ENCODE measurements around the gene KIF26A. TPM values are rescaled to one million over a fixed set of nuclear protein-coding genes. Genes with fewer than 3 reads are reported as not detected.

Gene KIF26A
- polyA plus RNA-seq, 1 donor from 2014 or later: 11.2 TPM

DNA sequence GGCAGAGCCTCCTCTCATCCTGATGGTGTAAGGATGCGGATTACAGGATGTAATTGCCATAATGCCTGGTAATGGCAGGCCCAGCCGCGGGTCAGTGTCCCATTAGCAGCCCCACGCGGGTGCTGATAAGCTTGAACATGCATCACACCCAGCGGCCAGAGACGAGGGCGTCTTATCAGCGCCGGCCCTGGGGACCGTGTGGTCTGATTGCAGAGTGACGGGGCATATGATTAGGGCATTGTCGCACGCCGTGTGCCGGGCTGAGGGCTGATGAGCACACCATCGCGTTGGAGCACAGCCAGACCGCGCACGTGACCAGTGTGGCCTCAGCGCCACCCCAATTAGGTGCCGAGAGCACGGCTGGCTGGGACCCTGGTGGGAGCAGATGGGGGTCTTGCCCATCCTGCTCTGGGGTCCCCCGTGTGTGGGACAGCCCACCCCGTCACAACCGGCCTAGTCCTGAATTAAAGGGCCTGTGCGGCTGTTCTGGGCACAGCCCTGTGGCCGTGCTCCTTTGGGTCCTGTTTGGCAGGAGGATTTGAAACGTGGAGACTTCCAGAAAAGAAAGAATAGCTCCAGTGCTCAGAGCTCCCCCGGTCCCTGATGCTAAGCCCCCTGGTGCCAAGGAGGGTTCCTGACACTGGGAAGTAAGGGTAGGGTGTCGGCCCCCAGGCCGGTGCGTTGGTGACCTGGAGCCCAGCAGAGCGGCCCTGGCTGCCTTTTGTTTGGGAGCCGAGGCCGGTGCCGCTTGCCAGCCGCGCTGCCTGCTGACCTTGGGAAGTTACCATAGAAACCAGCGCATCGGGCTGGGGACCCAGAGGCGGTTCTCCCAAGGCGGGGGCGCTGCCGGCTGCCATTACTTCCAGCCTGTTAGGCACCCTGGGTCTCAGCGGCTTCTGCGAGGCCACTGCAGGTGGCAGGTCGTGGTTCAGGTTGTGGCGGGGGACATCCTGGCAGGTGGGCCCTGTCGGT is 20.7 kb downstream of the KIF26A start:
- Histone ChIP-seq H3K27me3 (ENCODE audit: insufficient read depth, low read depth, low read length) (no peaks in the 10 kb centered on the region), H3K79me2 (replicated peaks; ENCODE audit: insufficient read depth, low read length) (no peaks in the 10 kb centered on the region), H3K27ac (ENCODE audit: low read length) (no peak overlapping the region), H3K4me2 (ENCODE audit: low read length) (no peak overlapping the region), H2AFZ (ENCODE audit: low read depth, low read length) (no peak overlapping the region), H3K4me3 (ENCODE audit: low read length) (no peak overlapping the region), H4K20me1 (ENCODE audit: insufficient read depth) (no peaks in the 10 kb centered on the region), H3F3A (ENCODE audit: insufficient read depth, low read length, poor library complexity, severe bottlenecking) (no peaks in the 10 kb centered on the region), H3K9ac (ENCODE audit: low read length) (no peak overlapping the region), H3K9me3 (ENCODE audit: low read length) (no peaks in the 10 kb centered on the region), H3K9me2 (ENCODE audit: insufficient read depth, low read length) (no peaks in the 10 kb centered on the region), H3K36me3 (ENCODE audit: insufficient read depth, low read length) (no peaks in the 10 kb centered on the region)
- TF ChIP-seq EP300 (conservative IDR thresholded peaks at IDR 0.05; ENCODE audit: poor library complexity, severe bottlenecking) (no peak), EZH2 (IDR thresholded peaks at IDR 0.05; ENCODE audit: borderline replicate concordance, insufficient read depth, low read length, poor library complexity, severe bottlenecking) (no peak), SMC3 (conservative IDR thresholded peaks at IDR 0.05; ENCODE audit: poor library complexity) (no peak), RAD21 (conservative IDR thresholded peaks at IDR 0.05) (no peak), POLR2AphosphoS5 (IDR thresholded peaks at IDR 0.05) (no peak), TAF1 (IDR thresholded peaks at IDR 0.05; ENCODE audit: low read depth) (no peak), MXI1 (conservative IDR thresholded peaks at IDR 0.05; ENCODE audit: poor library complexity, severe bottlenecking) (no peak)
- TF ChIP-seq, protein P1, sequence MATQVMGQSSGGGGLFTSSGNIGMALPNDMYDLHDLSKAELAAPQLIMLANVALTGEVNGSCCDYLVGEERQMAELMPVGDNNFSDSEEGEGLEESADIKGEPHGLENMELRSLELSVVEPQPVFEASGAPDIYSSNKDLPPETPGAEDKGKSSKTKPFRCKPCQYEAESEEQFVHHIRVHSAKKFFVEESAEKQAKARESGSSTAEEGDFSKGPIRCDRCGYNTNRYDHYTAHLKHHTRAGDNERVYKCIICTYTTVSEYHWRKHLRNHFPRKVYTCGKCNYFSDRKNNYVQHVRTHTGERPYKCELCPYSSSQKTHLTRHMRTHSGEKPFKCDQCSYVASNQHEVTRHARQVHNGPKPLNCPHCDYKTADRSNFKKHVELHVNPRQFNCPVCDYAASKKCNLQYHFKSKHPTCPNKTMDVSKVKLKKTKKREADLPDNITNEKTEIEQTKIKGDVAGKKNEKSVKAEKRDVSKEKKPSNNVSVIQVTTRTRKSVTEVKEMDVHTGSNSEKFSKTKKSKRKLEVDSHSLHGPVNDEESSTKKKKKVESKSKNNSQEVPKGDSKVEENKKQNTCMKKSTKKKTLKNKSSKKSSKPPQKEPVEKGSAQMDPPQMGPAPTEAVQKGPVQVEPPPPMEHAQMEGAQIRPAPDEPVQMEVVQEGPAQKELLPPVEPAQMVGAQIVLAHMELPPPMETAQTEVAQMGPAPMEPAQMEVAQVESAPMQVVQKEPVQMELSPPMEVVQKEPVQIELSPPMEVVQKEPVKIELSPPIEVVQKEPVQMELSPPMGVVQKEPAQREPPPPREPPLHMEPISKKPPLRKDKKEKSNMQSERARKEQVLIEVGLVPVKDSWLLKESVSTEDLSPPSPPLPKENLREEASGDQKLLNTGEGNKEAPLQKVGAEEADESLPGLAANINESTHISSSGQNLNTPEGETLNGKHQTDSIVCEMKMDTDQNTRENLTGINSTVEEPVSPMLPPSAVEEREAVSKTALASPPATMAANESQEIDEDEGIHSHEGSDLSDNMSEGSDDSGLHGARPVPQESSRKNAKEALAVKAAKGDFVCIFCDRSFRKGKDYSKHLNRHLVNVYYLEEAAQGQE (IDR thresholded peaks at IDR 0.05; ENCODE audit: borderline replicate concordance): no peak
- TF ChIP-seq, protein P2, sequence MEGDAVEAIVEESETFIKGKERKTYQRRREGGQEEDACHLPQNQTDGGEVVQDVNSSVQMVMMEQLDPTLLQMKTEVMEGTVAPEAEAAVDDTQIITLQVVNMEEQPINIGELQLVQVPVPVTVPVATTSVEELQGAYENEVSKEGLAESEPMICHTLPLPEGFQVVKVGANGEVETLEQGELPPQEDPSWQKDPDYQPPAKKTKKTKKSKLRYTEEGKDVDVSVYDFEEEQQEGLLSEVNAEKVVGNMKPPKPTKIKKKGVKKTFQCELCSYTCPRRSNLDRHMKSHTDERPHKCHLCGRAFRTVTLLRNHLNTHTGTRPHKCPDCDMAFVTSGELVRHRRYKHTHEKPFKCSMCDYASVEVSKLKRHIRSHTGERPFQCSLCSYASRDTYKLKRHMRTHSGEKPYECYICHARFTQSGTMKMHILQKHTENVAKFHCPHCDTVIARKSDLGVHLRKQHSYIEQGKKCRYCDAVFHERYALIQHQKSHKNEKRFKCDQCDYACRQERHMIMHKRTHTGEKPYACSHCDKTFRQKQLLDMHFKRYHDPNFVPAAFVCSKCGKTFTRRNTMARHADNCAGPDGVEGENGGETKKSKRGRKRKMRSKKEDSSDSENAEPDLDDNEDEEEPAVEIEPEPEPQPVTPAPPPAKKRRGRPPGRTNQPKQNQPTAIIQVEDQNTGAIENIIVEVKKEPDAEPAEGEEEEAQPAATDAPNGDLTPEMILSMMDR (IDR thresholded peaks at IDR 0.05; ENCODE audit: poor library complexity, severe bottlenecking): no peak

DNA sequence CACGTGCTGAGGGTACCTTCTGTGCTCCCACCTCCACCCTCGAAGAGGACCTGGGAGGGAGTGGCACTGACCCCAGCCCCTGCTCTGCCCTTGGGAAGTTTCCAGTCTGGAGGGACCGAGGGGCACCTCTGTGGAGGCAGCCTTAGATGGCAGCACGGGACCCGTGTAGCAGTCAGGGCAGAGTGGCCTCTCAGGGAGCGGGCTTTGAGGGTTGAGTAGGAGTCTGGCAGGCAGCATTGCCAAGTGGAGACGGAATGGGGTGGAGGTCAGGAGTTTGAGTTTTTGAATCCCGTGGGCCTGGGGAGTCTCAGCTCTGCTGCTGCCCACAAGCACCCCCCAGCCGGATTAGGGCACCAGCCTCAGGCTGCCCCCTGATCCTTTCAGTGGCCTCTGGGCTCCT is 21.6 kb downstream of the KIF26A start:
- TF ChIP-seq MXI1 (conservative IDR thresholded peaks at IDR 0.05; ENCODE audit: poor library complexity, severe bottlenecking) (no peak), SMC3 (conservative IDR thresholded peaks at IDR 0.05; ENCODE audit: poor library complexity) (no peak), EP300 (conservative IDR thresholded peaks at IDR 0.05; ENCODE audit: poor library complexity, severe bottlenecking) (no peak)
- Histone ChIP-seq H2AFZ (ENCODE audit: low read depth, low read length) (no peak overlapping the region), H3K27ac (ENCODE audit: low read length) (no peak overlapping the region), H3K36me3 (ENCODE audit: insufficient read depth, low read length) (no peaks in the 10 kb centered on the region), H3K27me3 (ENCODE audit: insufficient read depth, low read depth, low read length) (no peaks in the 10 kb centered on the region), H3K4me3 (ENCODE audit: low read length) (no peak overlapping the region), H3K4me2 (ENCODE audit: low read length) (no peak overlapping the region), H3K9me3 (ENCODE audit: low read length) (no peaks in the 10 kb centered on the region), H3K79me2 (replicated peaks; ENCODE audit: insufficient read depth, low read length) (no peaks in the 10 kb centered on the region), H3K9ac (ENCODE audit: low read length) (no peak overlapping the region), H3F3A (ENCODE audit: insufficient read depth, low read length, poor library complexity, severe bottlenecking) (no peaks in the 10 kb centered on the region), H4K20me1 (ENCODE audit: insufficient read depth) (no peaks in the 10 kb centered on the region), H3K9me2 (ENCODE audit: insufficient read depth, low read length) (no peaks in the 10 kb centered on the region)
